Natural killer cell (primary cell): ENCODE measurements around the gene FAM184B. TPM values are rescaled to one million over a fixed set of nuclear protein-coding genes. Genes with fewer than 3 reads are reported as not detected.

ENCODE experiments used
- ATAC-seq, 3 donors: fragments of 150-1000 bp in 2 of 3; fragments of 200-7000 bp in 1 of 3; cut with Tn5 transposase; 1 replicate in 1 of 3; 2 replicates in 2 of 3; pipeline ENCODE4 v1.10.0; 2021; ENCODE audit warnings: mild to moderate bottlenecking in 2 of 3, moderate library complexity in 2 of 3
- DNase-seq, 2 donors: peaks; one replicate each; pipeline versions ENCODE4 v3.0.0 to v3.0.0-alpha.2; 2013 to 2021; ENCODE audit warnings: mixed read lengths in 1 of 2
- H3K27ac ChIP-seq: one replicate; pipeline ENCODE4 v1.5.1; 2013; ENCODE audit warnings: mild to moderate bottlenecking, low read length
- H3K27me3 ChIP-seq: one replicate; pipeline ENCODE4 v1.6.1; 2013; ENCODE audit warnings: low read length; ENCODE audit not compliant: control insufficient read depth, insufficient read depth
- H3K36me3 ChIP-seq: one replicate; pipeline ENCODE4 v1.6.1; 2013; ENCODE audit warnings: low read length; ENCODE audit not compliant: control insufficient read depth, insufficient read depth
- H3K4me1 ChIP-seq: one replicate; pipeline ENCODE4 v1.6.1; 2013; ENCODE audit warnings: low read length; ENCODE audit not compliant: control insufficient read depth, insufficient read depth
- H3K4me3 ChIP-seq: one replicate; pipeline ENCODE4 v1.5.1; 2013; ENCODE audit warnings: low read length
- H3K9me3 ChIP-seq: one replicate; pipeline ENCODE4 v1.6.1; 2013; ENCODE audit warnings: low read length; ENCODE audit not compliant: control insufficient read depth, insufficient read depth
- H3K27ac Mint-ChIP-seq, 2 donors: one replicate each; pipeline ENCODE4 v1.8.0; 2022; ENCODE audit warnings: mild to moderate bottlenecking in 2 of 2, mixed read lengths in 2 of 2, moderate library complexity in 1 of 2
- H3K27me3 Mint-ChIP-seq, 2 donors: one replicate each; pipeline ENCODE4 v1.8.0; 2022; ENCODE audit warnings: low read depth in 2 of 2, mixed read lengths in 2 of 2
- H3K36me3 Mint-ChIP-seq: one replicate; pipeline ENCODE4 v1.8.0; 2022; ENCODE audit warnings: mixed read lengths
- H3K4me1 Mint-ChIP-seq, 2 donors: one replicate each; pipeline ENCODE4 v1.8.0; 2022; ENCODE audit warnings: mixed read lengths in 2 of 2
- H3K4me3 Mint-ChIP-seq: one replicate; pipeline ENCODE4 v1.8.0; 2022; ENCODE audit warnings: mild to moderate bottlenecking, moderate library complexity, mixed read lengths
- H3K9me3 Mint-ChIP-seq, 2 donors: one replicate each; pipeline ENCODE4 v1.8.0; 2022; ENCODE audit warnings: mixed read lengths in 2 of 2
- WGBS: methylation state at CpG from one replicate; pipeline ENCODE4 v1.1.7; 2013; ENCODE audit warnings: missing lambda C conversion rate; ENCODE audit not compliant: insufficient coverage; 5-methylcytosine and 5-hydroxymethylcytosine counted together
- intact Hi-C: fragments of 100-400 bp; cut with micrococcal nuclease; formaldehyde crosslinking; loops from one replicate; pipeline ENCODE4 v1.14.2; 2022
- total RNA-seq, 4 donors: library from RNA; stranded (reverse); fragments of 120-200 nt in 1 of 4; gene quantifications; one replicate each; pipeline versions ENCODE4 v1.2.3 to v1.2.4, GENCODE V29; 2013 to 2022
- TF ChIP-seq, protein P1 (sequence below): fragments of 200-600 bp; IDR thresholded peaks from one replicate; pipeline ENCODE4 v1.8.0; 2022; ENCODE audit warnings: antibody characterized with exemption

The FAM184B gene
- total RNA-seq, 3 donors from 2014 or later (not counting 1 experiment from before 2014, with no cell fraction given) = 0.05 TPM; not detected in 2

DNA sequence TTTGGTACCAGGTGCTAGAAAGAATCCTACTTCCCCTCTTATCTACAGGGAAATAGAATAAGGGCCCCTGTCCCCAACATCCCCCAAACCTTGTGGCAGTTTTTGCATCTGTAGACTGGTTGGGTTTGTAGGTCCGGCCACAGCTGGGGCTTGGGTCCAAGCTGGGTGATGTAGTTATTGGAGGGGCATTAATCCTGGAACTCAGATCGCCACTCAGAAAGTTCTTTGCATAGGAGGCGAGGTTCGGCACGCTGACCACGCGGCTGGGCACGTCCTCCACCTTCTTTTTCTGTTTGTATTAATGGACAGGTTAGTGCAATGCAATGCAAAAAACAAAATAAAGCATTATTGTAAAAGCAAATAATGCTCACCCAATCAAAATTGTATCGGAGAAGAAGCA lies 147.8 kb downstream of the FAM184B start:
- H3K27ac ChIP-seq = no peak overlapping the region
- H3K27ac Mint-ChIP-seq = no peak overlapping the region
- no peaks in the 10 kb centered on the region for H3K27me3 ChIP-seq
- DNase-seq (no peak), ATAC-seq (no peak)
- intact Hi-C loops = no loop called here
- WGBS = 95% methylated on average over 8 of the region's 9 CpGs
- no peaks in the 10 kb centered on the region for H3K9me3 Mint-ChIP-seq
- TF ChIP-seq, protein P1, sequence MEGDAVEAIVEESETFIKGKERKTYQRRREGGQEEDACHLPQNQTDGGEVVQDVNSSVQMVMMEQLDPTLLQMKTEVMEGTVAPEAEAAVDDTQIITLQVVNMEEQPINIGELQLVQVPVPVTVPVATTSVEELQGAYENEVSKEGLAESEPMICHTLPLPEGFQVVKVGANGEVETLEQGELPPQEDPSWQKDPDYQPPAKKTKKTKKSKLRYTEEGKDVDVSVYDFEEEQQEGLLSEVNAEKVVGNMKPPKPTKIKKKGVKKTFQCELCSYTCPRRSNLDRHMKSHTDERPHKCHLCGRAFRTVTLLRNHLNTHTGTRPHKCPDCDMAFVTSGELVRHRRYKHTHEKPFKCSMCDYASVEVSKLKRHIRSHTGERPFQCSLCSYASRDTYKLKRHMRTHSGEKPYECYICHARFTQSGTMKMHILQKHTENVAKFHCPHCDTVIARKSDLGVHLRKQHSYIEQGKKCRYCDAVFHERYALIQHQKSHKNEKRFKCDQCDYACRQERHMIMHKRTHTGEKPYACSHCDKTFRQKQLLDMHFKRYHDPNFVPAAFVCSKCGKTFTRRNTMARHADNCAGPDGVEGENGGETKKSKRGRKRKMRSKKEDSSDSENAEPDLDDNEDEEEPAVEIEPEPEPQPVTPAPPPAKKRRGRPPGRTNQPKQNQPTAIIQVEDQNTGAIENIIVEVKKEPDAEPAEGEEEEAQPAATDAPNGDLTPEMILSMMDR = no peak
- no peaks in the 10 kb centered on the region for H3K36me3 Mint-ChIP-seq
- H3K4me1 Mint-ChIP-seq = peaks cover 0 to 10% of the 10 kb centered on the region in 2 donors
- peaks cover 41% of the 10 kb centered on the region for H3K36me3 ChIP-seq
- H3K27me3 Mint-ChIP-seq = no peaks in the 10 kb centered on the region
- H3K9me3 ChIP-seq = no peaks in the 10 kb centered on the region
- H3K4me3 Mint-ChIP-seq = no peak overlapping the region
- no peaks in the 10 kb centered on the region for H3K4me1 ChIP-seq
- no peak overlapping the region for H3K4me3 ChIP-seq

DNA sequence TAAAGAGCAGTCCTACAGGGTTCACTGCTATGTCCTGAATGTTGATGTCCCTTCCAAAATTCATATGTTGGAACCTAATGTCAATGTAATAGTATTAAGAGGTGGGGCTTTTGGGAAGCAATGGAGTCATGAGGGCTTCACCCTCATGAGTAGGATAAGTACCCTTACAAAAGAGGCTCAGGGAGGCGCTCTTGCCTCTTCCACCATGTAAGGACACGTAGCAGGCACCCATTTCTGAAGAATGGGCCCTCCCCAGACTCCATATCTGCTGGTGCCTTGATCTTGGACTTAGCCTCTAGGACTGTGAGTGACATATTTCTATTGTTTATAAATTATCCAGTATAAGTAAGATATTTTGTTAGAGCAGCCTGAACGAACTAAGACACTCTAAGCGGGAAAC lies 151.2 kb downstream of the FAM184B start:
- H3K4me1 Mint-ChIP-seq = peaks cover 12 to 20% of the 10 kb centered on the region in 2 donors
- no peak overlapping the region for H3K4me3 Mint-ChIP-seq
- H3K9me3 ChIP-seq = no peaks in the 10 kb centered on the region
- H3K36me3 ChIP-seq = peaks cover 70% of the 10 kb centered on the region
- TF ChIP-seq, protein P1 = no peak
- H3K27me3 Mint-ChIP-seq = no peaks in the 10 kb centered on the region
- DNase-seq (no peak), ATAC-seq (no peak)
- H3K27me3 ChIP-seq = no peaks in the 10 kb centered on the region
- no peaks in the 10 kb centered on the region for H3K9me3 Mint-ChIP-seq
- H3K4me3 ChIP-seq = no peak overlapping the region
- WGBS = 96% methylated on average over 4 of the region's 4 CpGs
- H3K27ac ChIP-seq = no peak overlapping the region
- intact Hi-C loops = no loop called here
- no peak overlapping the region for H3K27ac Mint-ChIP-seq
- no peaks in the 10 kb centered on the region for H3K4me1 ChIP-seq
- H3K36me3 Mint-ChIP-seq = peaks cover 2% of the 10 kb centered on the region

DNA sequence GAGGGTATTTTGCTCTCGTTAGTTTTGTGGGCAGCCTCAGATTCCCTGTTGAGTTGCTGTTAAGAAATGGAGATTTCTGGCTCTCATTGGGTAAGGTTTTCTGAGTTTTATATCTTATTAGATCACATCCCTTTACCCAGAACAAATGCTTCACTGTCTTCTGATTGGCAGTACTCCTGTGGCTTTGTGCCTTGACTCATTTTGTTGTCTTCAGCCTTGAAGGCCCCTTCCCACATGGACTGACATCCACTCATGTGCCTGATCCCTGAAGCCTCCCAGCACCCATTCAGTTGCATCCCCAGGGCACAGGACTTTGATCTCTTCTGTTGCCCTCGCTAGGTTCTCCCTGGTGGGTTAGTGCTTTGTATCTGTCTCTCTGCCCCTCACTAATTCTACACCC lies 156.6 kb downstream of the FAM184B start:
- TF ChIP-seq, protein P1 = no peak
- Mint-ChIP-seq H3K27ac (peak overlapping the region; percentile 17 to 19), H3K36me3 (peaks cover 26% of the 10 kb centered on the region)

DNA sequence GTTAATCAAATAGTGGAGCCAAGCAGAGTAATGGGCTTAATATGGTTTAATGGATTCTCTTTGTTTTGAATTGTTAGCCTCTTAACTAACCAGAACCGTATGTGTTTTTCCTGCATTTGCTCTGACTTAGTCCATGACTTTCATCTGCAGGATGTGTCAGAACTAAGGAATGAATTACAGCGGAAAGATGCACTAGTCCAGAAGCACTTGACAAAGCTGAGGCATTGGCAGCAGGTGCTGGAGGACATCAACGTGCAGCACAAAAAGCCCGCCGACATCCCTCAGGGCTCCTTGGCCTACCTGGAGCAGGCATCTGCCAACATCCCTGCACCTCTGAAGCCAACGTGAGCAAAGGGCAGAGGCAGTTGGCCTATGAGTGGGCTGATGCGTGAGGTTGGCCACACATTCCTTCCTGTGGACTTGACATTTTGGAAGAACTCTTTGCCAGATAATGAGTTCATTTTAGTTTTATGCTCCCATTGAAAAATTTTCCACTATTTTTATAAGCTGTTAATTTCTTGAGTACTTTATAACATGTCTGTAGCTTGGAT lies 157.9 kb downstream of the FAM184B start:
- Histone ChIP-seq H3K27ac (no peak overlapping the region), H3K9me3 (no peaks in the 10 kb centered on the region), H3K36me3 (peaks cover 83% of the 10 kb centered on the region), H3K4me1 (peaks cover 9% of the 10 kb centered on the region), H3K4me3 (no peak overlapping the region), H3K27me3 (no peaks in the 10 kb centered on the region)
- Mint-ChIP-seq H3K27me3 (no peaks in the 10 kb centered on the region), H3K4me1 (peaks cover 31 to 45% of the 10 kb centered on the region in 2 donors), H3K9me3 (no peaks in the 10 kb centered on the region), H3K36me3 (peaks cover 26% of the 10 kb centered on the region), H3K27ac (no peak overlapping the region), H3K4me3 (no peak overlapping the region)
- ATAC-seq = no peak
- intact Hi-C loops = no loop called here
- 97% methylated on average over 7 of the region's 7 CpGs for WGBS
- TF ChIP-seq, protein P1 = no peak
- no peak for DNase-seq

More for the DNA sequence above, 156.6 kb downstream of the FAM184B start:
- H3K27me3 Mint-ChIP-seq = no peaks in the 10 kb centered on the region
- peaks cover 33 to 34% of the 10 kb centered on the region in 2 donors for H3K4me1 Mint-ChIP-seq
- Histone ChIP-seq H3K27ac (no peak overlapping the region), H3K4me3 (no peak overlapping the region), H3K27me3 (no peaks in the 10 kb centered on the region), H3K4me1 (no peaks in the 10 kb centered on the region), H3K36me3 (peaks cover 83% of the 10 kb centered on the region), H3K9me3 (no peaks in the 10 kb centered on the region)
- no peak overlapping the region for H3K4me3 Mint-ChIP-seq
- no peaks in the 10 kb centered on the region for H3K9me3 Mint-ChIP-seq
- ATAC-seq (no peak), DNase-seq (no peak)
- WGBS = 73% methylated on average over 2 of the region's 2 CpGs
- intact Hi-C loops = no loop called here
